SK-N-SH (cell line): ENCODE data around the gene CLEC6A.

Experiments
- CHD2 ChIP-seq: fragments of 150-350 bp; IDR thresholded peaks from 2 replicates; pipeline ENCODE4 v1.6.1; 2018; ENCODE audit warnings: low read length; ENCODE audit not compliant: partially characterized antibody
- EP300 ChIP-seq, 2 experiments: IDR thresholded peaks; 2 replicates each; pipeline versions ENCODE4 v1.4.0 to v1.6.1; 2012; ENCODE audit warnings: borderline replicate concordance in 1 of 2, low read depth in 1 of 2, low read length in 1 of 2
- MXI1 ChIP-seq: IDR thresholded peaks from 2 replicates; pipeline ENCODE4 v1.6.1; 2012; ENCODE audit warnings: mild to moderate bottlenecking, low read depth, low read length, improper control_type of control experiment
- POLR2AphosphoS5 ChIP-seq: IDR thresholded peaks from 2 replicates; pipeline ENCODE4 v1.6.1; 2012; ENCODE audit warnings: low read depth, low read length
- SMC3 ChIP-seq: IDR thresholded peaks from 2 replicates; pipeline ENCODE4 v1.6.1; 2012; ENCODE audit warnings: low read depth, low read length, improper control_type of control experiment
- YY1 ChIP-seq: IDR thresholded peaks from 2 replicates; pipeline ENCODE4 v1.4.0; 2012; ENCODE audit warnings: low read depth, mild to moderate bottlenecking

DNA sequence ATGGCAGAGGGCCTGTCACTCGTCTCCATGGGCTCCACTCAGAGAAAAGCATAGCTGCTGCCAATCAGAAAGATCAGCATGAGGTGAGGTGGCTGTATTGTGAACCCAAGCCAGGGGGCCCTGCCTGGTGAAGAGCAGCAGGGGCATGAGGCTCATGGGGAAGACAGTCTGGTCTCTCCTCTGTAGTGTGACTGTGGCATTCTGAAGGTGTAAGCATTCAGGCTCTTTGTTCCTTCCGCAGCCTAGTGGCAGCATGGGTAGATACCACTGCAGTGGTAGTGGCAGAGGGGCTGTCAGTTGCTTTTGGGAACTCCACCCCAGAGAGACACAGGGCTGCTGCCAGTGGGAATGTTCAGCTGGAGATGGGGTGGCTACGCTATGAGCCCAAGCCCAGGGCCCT is 52.5 kb downstream of the CLEC6A start:
- no peak for TF ChIP-seq YY1
- TF ChIP-seq POLR2AphosphoS5, result no peak
- TF ChIP-seq MXI1, result no peak
- TF ChIP-seq EP300 (IDR thresholded peaks at IDR 0.05; ENCODE audit: borderline replicate concordance in 1 of 2, low read depth in 1 of 2, low read length in 1 of 2), result no peak
- no peak for TF ChIP-seq CHD2
- TF ChIP-seq SMC3, result no peak
